Neural cell (in vitro differentiated cells): Measurements from ENCODE around the gene MCTP2. TPM values are rescaled to one million over a fixed set of nuclear protein-coding genes. Genes with fewer than 3 reads are reported as not detected.

Experiments
- H2AFZ ChIP-seq: fragments of 200-600, 300-800 bp; sonication (generic), shearing (Covaris generic); 2 replicates; pipeline ENCODE4 v1.6.0; 2014; ENCODE audit warnings: low read depth, mild to moderate bottlenecking, antibody characterized with exemption, low read length, moderate library complexity
- H3F3A ChIP-seq: fragments of 200-600 bp; shearing (Covaris generic); 2 replicates; pipeline ENCODE4 v1.6.1; 2016; ENCODE audit warnings: mild to moderate bottlenecking, moderate library complexity, mixed read lengths, antibody characterized with exemption, low read length; ENCODE audit not compliant: insufficient read depth, poor library complexity, severe bottlenecking
- H3K27ac ChIP-seq: fragments of 200-600, 300-800 bp; sonication (generic), shearing (Covaris generic); 2 replicates; pipeline ENCODE4 v1.5.1; 2014; ENCODE audit warnings: mild to moderate bottlenecking, low read length, moderate library complexity
- H3K27me3 ChIP-seq: fragments of 300-800, 200-600 bp; sonication (generic), shearing (Covaris generic); 2 replicates; pipeline ENCODE4 v1.6.0; 2014; ENCODE audit warnings: mild to moderate bottlenecking, low read depth, low read length, moderate library complexity; ENCODE audit not compliant: insufficient read depth
- H3K36me3 ChIP-seq: fragments of 300-800, 200-600 bp; sonication (generic), shearing (Covaris generic); 2 replicates; pipeline ENCODE4 v1.5.1; 2014; ENCODE audit warnings: mild to moderate bottlenecking, antibody characterized with exemption, low read length, moderate library complexity; ENCODE audit not compliant: insufficient read depth
- H3K4me2 ChIP-seq: fragments of 300-800, 200-600 bp; sonication (generic), shearing (Covaris generic); 2 replicates; pipeline ENCODE4 v1.6.0; 2014; ENCODE audit warnings: mild to moderate bottlenecking, low read length
- H3K4me3 ChIP-seq: fragments of 300-800, 200-600 bp; sonication (generic), shearing (Covaris generic); 2 replicates; pipeline ENCODE4 v1.5.1; 2014; ENCODE audit warnings: mild to moderate bottlenecking, low read length, moderate library complexity
- H3K79me2 ChIP-seq: fragments of 200-600 bp; shearing (Covaris generic); replicated peaks from 2 replicates; pipeline ENCODE4 v1.6.0; 2014; ENCODE audit warnings: mild to moderate bottlenecking, low read length, moderate library complexity; ENCODE audit not compliant: insufficient read depth
- H3K9ac ChIP-seq: fragments of 300-800, 200-600 bp; sonication (generic), shearing (Covaris generic); 2 replicates; pipeline ENCODE4 v1.6.1; 2016; ENCODE audit warnings: mild to moderate bottlenecking, low read length, mixed read lengths
- H3K9me2 ChIP-seq: fragments of 200-600 bp; shearing (Covaris generic); 2 replicates; pipeline ENCODE4 v1.6.1; 2016; ENCODE audit warnings: mild to moderate bottlenecking, low read length, mixed read lengths; ENCODE audit not compliant: insufficient read depth
- H3K9me3 ChIP-seq: fragments of 200-600, 300-800 bp; sonication (generic), shearing (Covaris generic); 2 replicates; pipeline ENCODE4 v1.6.1; 2016; ENCODE audit warnings: mild to moderate bottlenecking, mixed run types, low read length, moderate library complexity, mixed read lengths
- H4K20me1 ChIP-seq: fragments of 200-600 bp; shearing (Covaris generic); 2 replicates; pipeline ENCODE4 v1.6.1; 2016; ENCODE audit warnings: mild to moderate bottlenecking, mixed run types; ENCODE audit not compliant: insufficient read depth
- CTCF ChIP-seq: fragments of 450-650 bp; IDR thresholded peaks from 2 replicates; pipeline ENCODE4 v1.5.1; 2014; ENCODE audit warnings: antibody characterized with exemption, mild to moderate bottlenecking, moderate library complexity; ENCODE audit not compliant: poor library complexity, severe bottlenecking
- EP300 ChIP-seq: fragments of 450-650 bp; conservative IDR thresholded peaks from 2 replicates; pipeline ENCODE4 v1.6.1; 2014; ENCODE audit warnings: antibody characterized with exemption, mild to moderate bottlenecking, moderate library complexity; ENCODE audit not compliant: poor library complexity, severe bottlenecking
- EZH2 ChIP-seq: fragments of 200-600, 300-800 bp; shearing (Covaris generic), sonication (generic); IDR thresholded peaks from 2 replicates; pipeline ENCODE4 v1.6.1; 2014; ENCODE audit warnings: antibody characterized with exemption, low read length, borderline replicate concordance, mild to moderate bottlenecking; ENCODE audit not compliant: insufficient read depth, poor library complexity, severe bottlenecking
- MXI1 ChIP-seq: fragments of 450-650 bp; conservative IDR thresholded peaks from 2 replicates; pipeline ENCODE4 v1.6.1; 2014; ENCODE audit warnings: antibody characterized with exemption, mild to moderate bottlenecking; ENCODE audit not compliant: poor library complexity, severe bottlenecking
- POLR2AphosphoS5 ChIP-seq: IDR thresholded peaks from 2 replicates; pipeline ENCODE4 v1.6.1; 2012
- RAD21 ChIP-seq: fragments of 450-650 bp; conservative IDR thresholded peaks from 2 replicates; pipeline ENCODE4 v1.6.1; 2014; ENCODE audit warnings: antibody characterized with exemption, mild to moderate bottlenecking, moderate library complexity
- REST ChIP-seq: IDR thresholded peaks from 2 replicates; pipeline ENCODE4 v1.6.1; 2012; ENCODE audit warnings: borderline replicate concordance
- SMC3 ChIP-seq: fragments of 450-650 bp; conservative IDR thresholded peaks from 2 replicates; pipeline ENCODE4 v1.6.1; 2014; ENCODE audit warnings: antibody characterized with exemption, mild to moderate bottlenecking, moderate library complexity; ENCODE audit not compliant: poor library complexity
- TAF1 ChIP-seq: IDR thresholded peaks from 2 replicates; pipeline ENCODE4 v1.6.1; 2012; ENCODE audit warnings: low read depth
- polyA plus RNA-seq: library from polyadenylated mRNA; depleted of rRNA; stranded (reverse); fragments of >200 nt; gene quantifications from 2 replicates; pipeline ENCODE4 v1.2.3, GENCODE V29; 2014

The MCTP2 gene
- polyA plus RNA-seq, 1 donor from 2014 or later: not detected

- Histone ChIP-seq H2AFZ (no peak overlapping the region), H3K4me2 (no peak overlapping the region), H3K9ac (no peak overlapping the region), H3K9me2 (no peaks in the 10 kb centered on the region), H3K36me3 (no peaks in the 10 kb centered on the region), H3K9me3 (no peaks in the 10 kb centered on the region), H3F3A (no peaks in the 10 kb centered on the region), H3K79me2 (no peaks in the 10 kb centered on the region), H4K20me1 (no peaks in the 10 kb centered on the region), H3K27ac (no peak overlapping the region), H3K4me3 (no peak overlapping the region), H3K27me3 (no peaks in the 10 kb centered on the region)
- TF ChIP-seq POLR2AphosphoS5 (no peak), REST (no peak), EP300 (no peak), MXI1 (no peak), CTCF (no peak), EZH2 (no peak), RAD21 (no peak), TAF1 (no peak), SMC3 (no peak)
Observed at GRCh38 chr15:94306700-94307650, 75.6 kb downstream of the MCTP2 start.

GRCh38 chr15:94312946-94313345 is 81.6 kb downstream of the MCTP2 start:
- TF ChIP-seq REST: no peak
- TF ChIP-seq POLR2AphosphoS5: no peak
- no peak for TF ChIP-seq RAD21
- TF ChIP-seq EP300: no peak
- no peak for TF ChIP-seq EZH2
- no peak for TF ChIP-seq MXI1
- TF ChIP-seq CTCF: no peak
- no peak for TF ChIP-seq SMC3
- no peak for TF ChIP-seq TAF1
- Histone ChIP-seq H3K4me3 (no peak overlapping the region), H3K9ac (no peak overlapping the region), H3K79me2 (no peaks in the 10 kb centered on the region), H3F3A (no peaks in the 10 kb centered on the region), H3K9me3 (no peaks in the 10 kb centered on the region), H3K27ac (no peak overlapping the region), H3K9me2 (no peaks in the 10 kb centered on the region), H3K36me3 (no peaks in the 10 kb centered on the region), H4K20me1 (no peaks in the 10 kb centered on the region), H3K27me3 (no peaks in the 10 kb centered on the region), H2AFZ (no peak overlapping the region), H3K4me2 (no peak overlapping the region)
